HepG2 (cell line): ENCODE results near the gene ARID1A. TPM values are rescaled to one million over a fixed set of nuclear protein-coding genes. Genes with fewer than 3 reads are reported as not detected.
A peak's percentile ranks its signal among the peaks of the same experiment; 100 is the strongest.

ENCODE experiments used
- ATM ChIP-seq: fragments of 450-650 bp; IDR thresholded peaks from 2 replicates; pipeline ENCODE4 v1.7.1; 2017; ENCODE audit warnings: mild to moderate bottlenecking, borderline replicate concordance
- FOXP1 ChIP-seq, 2 experiments: fragments of 450-650 bp in 1 of 2; IDR thresholded peaks; 2 replicates each; pipeline ENCODE4 v1.6.1; 2017 to 2018; ENCODE audit warnings: antibody characterized with exemption in 1 of 2
- GLI4 ChIP-seq: sonication (generic); formaldehyde crosslinking; IDR thresholded peaks from 2 replicates; pipeline ENCODE4 v1.5.1; 2020; ENCODE audit warnings: missing genetic modification reagents, mild to moderate bottlenecking, moderate library complexity, borderline replicate concordance
- JARID2 ChIP-seq: sonication (generic); formaldehyde crosslinking; IDR thresholded peaks from 2 replicates; pipeline ENCODE4 v1.8.1; 2023; ENCODE audit warnings: missing genetic modification reagents, inconsistent platforms; ENCODE audit not compliant: insufficient replicate concordance
- JUND ChIP-seq: sonication (generic); formaldehyde crosslinking; IDR thresholded peaks from 2 replicates; pipeline ENCODE4 v1.8.0; 2022; ENCODE audit warnings: mild to moderate bottlenecking, missing genetic modification reagents
- KAT2B ChIP-seq: fragments of 150-350 bp; IDR thresholded peaks from 2 replicates; pipeline ENCODE4 v1.6.1; 2014; ENCODE audit warnings: low read depth, low read length, borderline replicate concordance
- KDM5B ChIP-seq: sonication (generic); formaldehyde crosslinking; IDR thresholded peaks from 2 replicates; pipeline ENCODE4 v1.4.0; 2020; ENCODE audit warnings: missing genetic modification reagents, mild to moderate bottlenecking, borderline replicate concordance
- POLR2A ChIP-seq, 2 experiments: IDR thresholded peaks; 2 replicates each; pipeline ENCODE4 v1.6.1; 2011; ENCODE audit warnings: low read depth in 2 of 2, low read length in 2 of 2, mild to moderate bottlenecking in 1 of 2, moderate library complexity in 1 of 2; ENCODE audit not compliant: insufficient read depth in 1 of 2
- SOX13 ChIP-seq, 3 experiments: fragments of 450-650 bp in 1 of 3; sonication (generic) in 1 of 3; formaldehyde crosslinking in 1 of 3; IDR thresholded peaks in 2 of 3; conservative IDR thresholded peaks in 1 of 3; 2 replicates each; pipeline versions ENCODE4 v1.5.0 to v1.6.1; 2016 to 2020; ENCODE audit warnings: antibody characterized with exemption in 1 of 3, mild to moderate bottlenecking in 1 of 3, missing compliant biosample characterization in 1 of 3, missing genetic modification reagents in 1 of 3, moderate library complexity in 1 of 3
- TAF1 ChIP-seq: sonication (generic); formaldehyde crosslinking; IDR thresholded peaks from 2 replicates; pipeline ENCODE4 v1.4.0; 2020; ENCODE audit warnings: missing genetic modification reagents
- ZBTB38 ChIP-seq: sonication (generic); formaldehyde crosslinking; IDR thresholded peaks from 2 replicates; pipeline ENCODE4 v1.5.1; 2020; ENCODE audit warnings: mild to moderate bottlenecking, missing genetic modification reagents
- ZMYM2 ChIP-seq: sonication (generic); formaldehyde crosslinking; IDR thresholded peaks from 2 replicates; pipeline ENCODE4 v1.8.0; 2022; ENCODE audit warnings: mild to moderate bottlenecking, missing genetic modification reagents
- ZNF101 ChIP-seq: sonication (generic); formaldehyde crosslinking; IDR thresholded peaks from 2 replicates; pipeline ENCODE4 v1.4.0; 2020; ENCODE audit warnings: mild to moderate bottlenecking, low read depth, missing genetic modification reagents, borderline replicate concordance
- ZNF143 ChIP-seq: sonication (generic); formaldehyde crosslinking; IDR thresholded peaks from 2 replicates; pipeline ENCODE4 v1.4.0; 2020; ENCODE audit warnings: missing genetic modification reagents
- ZNF234 ChIP-seq: sonication (generic); formaldehyde crosslinking; conservative IDR thresholded peaks from 2 replicates; pipeline ENCODE4 v1.5.1; 2020; ENCODE audit warnings: mild to moderate bottlenecking, missing genetic modification reagents
- ZNF552 ChIP-seq: sonication (generic); formaldehyde crosslinking; IDR thresholded peaks from 2 replicates; pipeline ENCODE4 v1.9.0; 2022; ENCODE audit warnings: missing genetic modification reagents, mild to moderate bottlenecking, borderline replicate concordance
- ZNF75D ChIP-seq: sonication (generic); formaldehyde crosslinking; IDR thresholded peaks from 2 replicates; pipeline ENCODE4 v1.8.1; 2023; ENCODE audit warnings: missing genetic modification reagents, mild to moderate bottlenecking, borderline replicate concordance
- ZNF761 ChIP-seq: sonication (generic); formaldehyde crosslinking; conservative IDR thresholded peaks from 2 replicates; pipeline ENCODE4 v1.4.0; 2020; ENCODE audit warnings: mild to moderate bottlenecking, missing genetic modification reagents
- ZSCAN31 ChIP-seq: sonication (generic); formaldehyde crosslinking; IDR thresholded peaks from 2 replicates; pipeline ENCODE4 v1.5.0; 2020; ENCODE audit warnings: low read depth, mild to moderate bottlenecking, missing genetic modification reagents
- polyA plus RNA-seq, 8 experiments: library from polyadenylated mRNA; depleted of rRNA in 3 of 8; stranded (reverse) in 7 of 8; unstranded in 1 of 8; fragments of >200 nt; fragmentation: Illumina TruSeq in 4 of 8; extraction: Trizol in 4 of 8; gene quantifications; 2 replicates each; pipeline versions ENCODE4 v1.2.1 to v1.2.3, GENCODE V29; 2011 to 2016; ENCODE audit warnings: low read depth in 4 of 8, missing spikeins in 1 of 8, mixed read lengths in 1 of 8; ENCODE audit not compliant: insufficient read depth in 1 of 8
- total RNA-seq, 5 experiments: library from RNA; depleted of rRNA; stranded (reverse); fragments of >200 nt; fragmentation: Illumina TruSeq; extraction: Trizol; gene quantifications; 2 replicates each; pipeline ENCODE4 v1.2.3, GENCODE V29; 2016; ENCODE audit warnings: low read depth in 1 of 5
- TF ChIP-seq, protein P1 (sequence below): sonication (generic); formaldehyde crosslinking; IDR thresholded peaks from 2 replicates; pipeline ENCODE4 v1.9.0; 2021; ENCODE audit warnings: missing genetic modification reagents, borderline replicate concordance
- TF ChIP-seq, protein P2 (sequence below): IDR thresholded peaks from 2 replicates; pipeline ENCODE4 v1.6.1; 2016; ENCODE audit warnings: missing genetic modification reagents, missing compliant biosample characterization
- TF ChIP-seq, protein P3 (sequence below): sonication (generic); formaldehyde crosslinking; IDR thresholded peaks from 2 replicates; pipeline ENCODE4 v1.4.0; 2020; ENCODE audit warnings: low read depth, missing genetic modification reagents

The ARID1A gene
- total and polyA plus RNA-seq, 2 of the 13 experiments (the other 11 are each of a cell fraction or from before 2014, with no cell fraction given), result 11.9 to 15.9 TPM

DNA sequence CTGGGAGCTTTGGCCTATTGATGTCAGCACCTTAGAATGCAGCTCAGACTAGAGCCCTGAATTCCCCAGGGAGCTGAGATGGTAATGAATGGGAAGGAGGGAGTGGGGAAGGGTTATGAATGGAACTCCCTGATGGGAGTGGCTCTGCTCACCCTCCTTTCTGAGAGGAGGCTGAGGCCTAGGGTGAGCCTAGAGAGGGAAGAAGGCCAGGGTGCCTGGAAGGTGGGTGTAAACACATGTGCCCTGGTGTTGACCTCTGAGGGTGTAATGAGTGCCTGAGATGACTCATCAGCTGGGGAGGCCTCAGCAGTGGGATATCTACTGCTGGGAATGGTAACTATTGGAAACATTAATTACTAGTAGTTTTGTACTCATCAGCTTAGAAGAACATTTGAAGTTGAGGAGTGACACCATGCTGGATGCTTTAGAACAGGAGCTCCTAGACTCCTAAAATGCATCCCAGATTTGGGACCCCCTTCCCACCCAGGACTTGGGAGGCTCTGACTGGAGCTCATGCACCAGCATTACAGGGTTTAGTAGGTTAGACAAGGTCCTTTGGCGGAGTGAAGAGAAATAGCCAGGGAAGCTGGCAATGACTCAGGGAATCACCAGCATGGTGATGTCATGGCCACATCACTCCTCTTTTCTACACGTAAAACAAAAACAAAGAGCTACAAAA is 76.0 kb downstream of the ARID1A start (continued):
- TF ChIP-seq, protein P1, sequence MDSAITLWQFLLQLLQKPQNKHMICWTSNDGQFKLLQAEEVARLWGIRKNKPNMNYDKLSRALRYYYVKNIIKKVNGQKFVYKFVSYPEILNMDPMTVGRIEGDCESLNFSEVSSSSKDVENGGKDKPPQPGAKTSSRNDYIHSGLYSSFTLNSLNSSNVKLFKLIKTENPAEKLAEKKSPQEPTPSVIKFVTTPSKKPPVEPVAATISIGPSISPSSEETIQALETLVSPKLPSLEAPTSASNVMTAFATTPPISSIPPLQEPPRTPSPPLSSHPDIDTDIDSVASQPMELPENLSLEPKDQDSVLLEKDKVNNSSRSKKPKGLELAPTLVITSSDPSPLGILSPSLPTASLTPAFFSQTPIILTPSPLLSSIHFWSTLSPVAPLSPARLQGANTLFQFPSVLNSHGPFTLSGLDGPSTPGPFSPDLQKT (CRISPR knock-in tag), result no peak
- TF ChIP-seq ZNF143 (CRISPR knock-in tag) (no peak), TAF1 (CRISPR knock-in tag) (no peak), ZNF234 (CRISPR knock-in tag) (no peak), POLR2A (IDR thresholded peaks at IDR 0.05; ENCODE audit: insufficient read depth in 1 of 2, low read depth in 2 of 2, low read length in 2 of 2) (no peak), KDM5B (CRISPR knock-in tag) (no peak), JUND (CRISPR knock-in tag) (peak; percentile 73; the same call in 1 of the 2 replicates), ZBTB38 (CRISPR knock-in tag) (no peak), ZNF761 (CRISPR knock-in tag) (no peak), KAT2B (no peak), ATM (no peak), SOX13 (IDR thresholded peaks at IDR 0.05) (no peak), SOX13 (CRISPR knock-in tag; conservative IDR thresholded peaks at IDR 0.05 in 1 of 2, IDR thresholded peaks at IDR 0.05 in 1 of 2) (peak in 1 of 2 experiments; percentile 39; a peak in 1 of 4 replicates), FOXP1 (IDR thresholded peaks at IDR 0.05) (no peak), FOXP1 (CRISPR knock-in tag; IDR thresholded peaks at IDR 0.05) (peak; percentile 86), JARID2 (CRISPR knock-in tag) (no peak), ZNF75D (CRISPR knock-in tag) (no peak), ZSCAN31 (no peak), ZNF552 (no peak), GLI4 (CRISPR knock-in tag) (no peak), ZNF101 (no peak), ZMYM2 (CRISPR knock-in tag) (no peak)
- TF ChIP-seq, protein P2, sequence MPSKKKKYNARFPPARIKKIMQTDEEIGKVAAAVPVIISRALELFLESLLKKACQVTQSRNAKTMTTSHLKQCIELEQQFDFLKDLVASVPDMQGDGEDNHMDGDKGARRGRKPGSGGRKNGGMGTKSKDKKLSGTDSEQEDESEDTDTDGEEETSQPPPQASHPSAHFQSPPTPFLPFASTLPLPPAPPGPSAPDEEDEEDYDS (CRISPR knock-in tag), result peak; percentile 32; the same call in 1 of the 2 replicates
- TF ChIP-seq, protein P3, sequence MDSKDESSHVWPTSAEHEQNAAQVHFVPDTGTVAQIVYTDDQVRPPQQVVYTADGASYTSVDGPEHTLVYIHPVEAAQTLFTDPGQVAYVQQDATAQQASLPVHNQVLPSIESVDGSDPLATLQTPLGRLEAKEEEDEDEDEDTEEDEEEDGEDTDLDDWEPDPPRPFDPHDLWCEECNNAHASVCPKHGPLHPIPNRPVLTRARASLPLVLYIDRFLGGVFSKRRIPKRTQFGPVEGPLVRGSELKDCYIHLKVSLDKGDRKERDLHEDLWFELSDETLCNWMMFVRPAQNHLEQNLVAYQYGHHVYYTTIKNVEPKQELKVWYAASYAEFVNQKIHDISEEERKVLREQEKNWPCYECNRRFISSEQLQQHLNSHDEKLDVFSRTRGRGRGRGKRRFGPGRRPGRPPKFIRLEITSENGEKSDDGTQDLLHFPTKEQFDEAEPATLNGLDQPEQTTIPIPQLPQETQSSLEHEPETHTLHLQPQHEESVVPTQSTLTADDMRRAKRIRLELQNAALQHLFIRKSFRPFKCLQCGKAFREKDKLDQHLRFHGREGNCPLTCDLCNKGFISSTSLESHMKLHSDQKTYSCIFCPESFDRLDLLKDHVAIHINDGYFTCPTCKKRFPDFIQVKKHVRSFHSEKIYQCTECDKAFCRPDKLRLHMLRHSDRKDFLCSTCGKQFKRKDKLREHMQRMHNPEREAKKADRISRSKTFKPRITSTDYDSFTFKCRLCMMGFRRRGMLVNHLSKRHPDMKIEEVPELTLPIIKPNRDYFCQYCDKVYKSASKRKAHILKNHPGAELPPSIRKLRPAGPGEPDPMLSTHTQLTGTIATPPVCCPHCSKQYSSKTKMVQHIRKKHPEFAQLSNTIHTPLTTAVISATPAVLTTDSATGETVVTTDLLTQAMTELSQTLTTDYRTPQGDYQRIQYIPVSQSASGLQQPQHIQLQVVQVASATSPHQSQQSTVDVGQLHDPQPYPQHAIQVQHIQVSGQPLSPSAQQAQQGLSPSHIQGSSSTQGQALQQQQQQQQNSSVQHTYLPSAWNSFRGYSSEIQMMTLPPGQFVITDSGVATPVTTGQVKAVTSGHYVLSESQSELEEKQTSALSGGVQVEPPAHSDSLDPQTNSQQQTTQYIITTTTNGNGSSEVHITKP (CRISPR knock-in tag), result no peak
